GM19452 (cell line): Measurements from ENCODE around the gene AHRR.

ENCODE experiments used
- ATAC-seq: cut with Tn5 transposase; IDR thresholded peaks from one replicate; pipeline ENCODE4 v1.9.1; 2021; ENCODE audit not compliant: unreplicated experiment

Gene AHRR

DNA sequence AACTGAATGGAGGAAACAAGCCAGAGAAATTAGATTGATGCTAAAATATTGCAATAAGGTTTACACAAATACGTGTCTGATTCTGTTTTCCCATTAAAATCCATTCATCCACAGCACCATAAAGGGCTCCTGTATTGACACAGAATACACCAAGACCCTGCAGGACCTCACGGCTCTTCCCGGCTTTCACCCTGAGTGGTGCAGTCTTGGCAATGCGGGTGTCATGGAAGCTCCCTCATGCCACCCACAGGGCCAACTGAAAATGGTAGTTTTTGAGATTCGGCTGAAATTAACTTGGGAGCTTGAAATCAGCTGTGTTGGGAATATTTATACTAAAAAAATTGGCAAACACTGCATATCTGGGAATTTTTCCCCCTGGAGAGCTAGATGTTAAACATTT, 104.2 kb downstream of the AHRR start:
- ATAC-seq: no peak

DNA sequence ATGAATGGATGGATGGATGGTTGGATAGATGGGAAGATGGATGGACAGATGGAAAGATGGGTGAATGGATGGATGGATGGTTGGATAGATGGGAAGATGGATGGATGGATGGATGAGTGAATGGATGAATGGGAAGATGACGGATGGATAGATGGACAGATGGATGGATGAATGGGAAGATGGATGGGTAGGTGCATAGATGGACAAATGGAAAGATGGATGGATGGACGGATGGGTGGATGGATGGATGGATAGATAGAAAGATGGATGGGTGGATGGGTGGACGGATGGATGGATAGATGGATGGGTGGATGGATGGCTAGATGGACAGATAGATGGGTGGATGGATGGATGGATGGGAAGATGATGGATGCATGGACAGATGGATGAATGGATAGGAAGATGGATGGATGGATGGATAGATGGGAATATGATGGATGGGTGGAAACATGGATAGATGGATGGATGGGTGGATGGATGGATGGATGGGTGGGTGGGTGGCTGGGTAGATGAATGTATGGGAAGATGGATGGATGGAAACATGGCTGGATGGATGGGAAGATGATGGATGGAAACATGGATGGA, 105.0 kb downstream of the AHRR start:
- ATAC-seq: no peak

DNA sequence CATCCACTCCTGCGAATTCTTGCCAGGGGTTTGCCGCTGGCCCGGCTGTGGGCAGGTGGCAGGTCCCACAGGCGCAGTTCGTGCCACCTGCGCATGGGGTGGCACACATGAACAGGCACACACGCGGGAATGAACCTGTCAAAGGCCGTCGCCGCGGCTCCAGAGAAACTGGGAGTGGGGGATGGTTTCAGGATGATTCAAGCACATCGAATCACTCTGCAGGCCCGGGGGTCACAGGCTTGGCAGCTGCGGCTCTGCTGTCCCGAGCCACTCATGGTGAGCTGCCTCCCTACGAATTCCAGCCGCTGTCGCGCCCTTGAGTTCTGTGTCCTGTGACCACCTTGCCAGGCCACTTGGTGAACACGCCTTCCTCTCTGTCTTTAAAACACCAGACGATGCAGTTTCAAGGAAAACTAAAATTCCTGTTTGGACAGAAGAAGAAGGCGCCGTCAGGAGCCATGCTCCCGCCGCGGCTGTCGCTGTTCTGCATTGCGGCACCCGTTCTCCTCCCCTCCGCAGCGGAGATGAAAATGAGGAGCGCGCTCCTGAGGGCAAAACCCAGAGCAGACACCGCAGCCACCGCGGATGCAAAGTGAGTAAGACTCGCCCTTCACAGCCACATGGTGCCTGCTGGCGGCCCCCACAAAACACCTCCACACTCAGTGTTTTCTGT, 106.0 kb downstream of the AHRR start:
- no peak for ATAC-seq

DNA sequence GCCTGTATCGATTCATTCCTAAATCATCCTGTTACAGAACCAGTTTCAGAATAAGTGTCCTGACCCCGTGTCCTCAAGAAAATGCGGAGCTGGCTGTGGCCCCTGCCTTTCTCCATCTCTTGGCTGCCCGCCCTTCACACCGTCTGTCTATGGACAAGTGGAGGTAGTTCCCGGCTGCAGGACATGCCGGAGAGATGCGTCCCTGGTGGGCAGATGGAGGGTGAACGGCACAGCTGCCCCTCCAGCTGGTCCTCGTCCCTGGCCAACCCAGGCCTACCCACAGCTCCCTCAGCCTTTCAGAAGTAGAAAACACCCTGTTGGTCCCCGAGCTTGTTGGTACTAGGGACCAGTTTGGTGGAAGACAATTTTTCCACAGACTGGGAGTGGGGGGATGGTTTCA, 106.7 kb downstream of the AHRR start:
- no peak for ATAC-seq

DNA sequence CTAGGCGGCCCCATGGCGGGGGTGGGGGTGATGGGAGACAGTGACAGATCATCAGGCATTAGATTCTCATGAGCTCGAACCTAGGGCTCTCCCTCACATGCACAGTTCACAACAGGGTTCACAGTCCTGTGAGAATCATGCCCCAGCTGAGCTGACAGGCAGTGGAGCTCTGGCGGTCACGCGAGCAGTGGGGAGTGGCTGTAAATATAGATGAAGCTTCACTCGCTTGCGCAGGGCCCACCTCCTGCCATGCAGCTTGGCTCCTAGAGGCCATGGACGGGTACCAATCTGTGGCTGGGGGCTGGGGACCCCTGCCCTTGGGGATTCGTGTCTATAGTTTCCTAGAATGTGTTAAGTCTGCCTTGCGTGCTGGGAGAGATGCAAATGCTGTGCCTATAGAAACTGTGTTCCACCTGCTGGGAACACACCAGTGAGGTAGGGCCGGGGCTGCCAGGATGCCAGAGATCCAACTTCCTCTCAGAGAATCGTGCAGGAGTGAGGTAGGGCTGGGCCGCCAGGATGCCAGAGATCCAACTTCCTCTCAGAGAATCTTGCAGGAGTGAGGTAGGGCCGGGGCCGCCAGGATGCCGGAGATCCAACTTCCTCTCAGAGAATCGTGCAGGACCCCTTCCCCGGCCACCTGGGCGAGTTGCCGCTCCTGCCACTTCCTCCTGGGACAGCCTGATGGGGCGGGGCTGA, 107.4 kb downstream of the AHRR start:
- ATAC-seq: no peak

DNA sequence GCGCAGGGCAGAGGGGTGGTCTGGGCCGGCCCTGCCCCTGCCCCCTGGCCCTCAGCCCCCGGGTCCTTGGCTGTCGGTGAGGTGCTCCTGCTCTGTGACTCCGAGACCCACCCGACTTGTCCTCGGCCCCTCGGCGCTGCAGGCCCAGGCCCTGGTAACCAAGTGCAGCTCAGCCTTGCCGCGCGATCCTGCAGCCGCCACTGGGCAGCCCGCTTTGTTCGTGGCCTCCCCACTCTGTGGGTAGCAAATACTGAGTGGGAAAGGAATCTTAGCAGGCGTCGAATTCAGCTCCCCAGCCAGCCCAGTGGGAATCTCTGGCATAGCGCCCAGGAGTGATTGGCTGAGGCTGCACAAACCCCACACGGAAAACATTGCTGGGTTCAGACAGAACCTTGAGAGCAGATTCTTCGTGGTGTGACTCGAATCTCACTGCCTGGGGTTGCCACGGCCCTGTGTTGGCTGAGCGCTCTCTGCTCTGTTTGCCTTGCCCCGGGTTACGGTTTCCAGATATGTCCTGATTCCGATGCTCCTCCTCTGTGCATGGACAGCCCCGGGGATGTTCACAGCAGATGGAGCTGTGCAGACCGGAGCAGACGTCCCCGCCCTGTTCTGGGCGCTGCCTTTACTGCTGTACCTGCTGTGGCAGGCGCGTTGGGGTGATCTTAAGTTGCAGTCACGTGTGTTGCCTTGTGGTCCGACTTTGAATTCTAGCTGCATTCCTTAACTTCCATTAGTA, 108.1 kb downstream of the AHRR start:
- ATAC-seq: no peak

DNA sequence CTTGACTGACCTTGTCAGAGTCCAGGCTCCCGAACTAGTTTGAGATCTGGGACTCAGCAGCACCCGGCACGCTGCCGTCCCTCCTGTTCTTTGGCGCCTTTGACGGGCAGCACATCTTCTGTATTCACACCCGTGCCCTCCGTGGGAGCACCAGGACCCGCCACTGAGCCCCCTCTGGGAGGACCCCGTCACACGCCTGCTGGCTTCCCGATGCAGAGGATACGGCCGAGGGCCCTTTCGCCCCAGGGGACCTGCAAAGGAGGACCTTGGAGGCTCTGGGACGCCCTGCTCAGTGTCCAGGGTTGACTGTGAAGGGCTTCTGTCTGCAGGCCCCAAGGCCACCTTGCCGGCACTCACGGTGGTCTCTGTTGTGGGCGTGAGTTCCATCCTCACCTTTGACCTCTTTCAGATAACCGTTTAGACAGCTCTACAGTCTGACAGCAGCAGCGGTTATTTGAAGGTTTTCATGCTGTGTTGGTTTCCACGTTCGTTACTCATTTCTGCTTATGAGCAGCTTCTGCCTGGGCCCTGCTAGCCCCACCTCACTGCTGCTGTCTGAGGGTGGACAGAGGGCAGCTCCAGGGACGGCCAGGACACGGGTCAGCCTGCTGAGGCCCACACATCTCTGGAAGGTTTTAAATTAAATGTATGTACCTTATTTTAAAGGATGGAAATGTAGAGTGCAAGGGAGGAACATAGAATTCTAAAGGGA, 108.9 kb downstream of the AHRR start:
- ATAC-seq: no peak

DNA sequence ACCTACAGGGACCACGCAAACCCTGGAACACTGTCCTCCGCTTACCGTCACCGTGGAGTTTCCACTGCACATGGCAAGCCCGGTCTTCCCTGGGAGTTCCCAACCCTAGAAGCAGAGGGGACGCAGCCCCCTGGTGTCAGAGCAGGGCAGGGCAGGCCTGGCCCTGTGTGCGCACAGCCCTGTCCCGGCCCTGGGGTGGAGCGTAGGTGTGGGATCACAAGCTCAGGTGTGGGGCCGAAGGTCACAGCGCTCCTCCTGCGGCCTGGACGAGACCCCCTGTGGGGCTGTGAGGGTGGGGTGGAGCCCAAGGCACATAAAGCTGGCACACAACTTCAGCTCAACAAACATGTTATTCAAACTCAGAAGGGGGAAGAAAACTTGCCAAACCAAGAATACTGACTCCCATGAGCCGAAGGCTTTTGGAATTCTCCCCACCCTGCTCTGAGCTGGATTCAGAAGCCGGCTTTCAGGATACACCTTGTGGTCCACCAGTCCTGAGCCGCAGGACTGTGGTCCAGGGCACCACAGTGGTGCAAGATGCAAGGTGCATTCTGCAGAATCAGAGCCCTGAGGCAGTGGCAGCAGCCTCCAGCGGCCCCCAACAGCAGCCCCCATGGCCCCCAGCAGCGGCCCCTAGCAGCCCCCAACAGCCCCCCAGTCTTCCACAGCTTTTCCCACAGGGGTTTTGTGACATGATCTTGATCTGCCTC, 109.6 kb downstream of the AHRR start:
- no peak for ATAC-seq

DNA sequence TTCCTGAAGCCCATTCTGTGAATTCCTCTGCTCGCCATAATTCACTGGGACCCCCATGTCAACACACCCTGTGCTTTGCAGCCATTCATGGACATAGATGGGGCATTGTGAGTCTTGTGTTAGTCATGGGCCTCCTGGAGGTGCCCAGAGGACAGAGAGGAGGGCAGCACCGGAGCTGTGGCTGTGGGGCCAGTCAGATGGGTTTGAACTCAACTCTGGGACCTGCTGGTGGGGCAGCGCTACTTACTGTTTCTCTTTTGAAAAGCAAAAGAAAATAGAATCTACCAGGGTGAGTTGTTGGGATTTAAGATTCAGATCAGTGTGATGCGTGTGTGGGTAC, 110.2 kb downstream of the AHRR start:
- ATAC-seq: no peak

DNA sequence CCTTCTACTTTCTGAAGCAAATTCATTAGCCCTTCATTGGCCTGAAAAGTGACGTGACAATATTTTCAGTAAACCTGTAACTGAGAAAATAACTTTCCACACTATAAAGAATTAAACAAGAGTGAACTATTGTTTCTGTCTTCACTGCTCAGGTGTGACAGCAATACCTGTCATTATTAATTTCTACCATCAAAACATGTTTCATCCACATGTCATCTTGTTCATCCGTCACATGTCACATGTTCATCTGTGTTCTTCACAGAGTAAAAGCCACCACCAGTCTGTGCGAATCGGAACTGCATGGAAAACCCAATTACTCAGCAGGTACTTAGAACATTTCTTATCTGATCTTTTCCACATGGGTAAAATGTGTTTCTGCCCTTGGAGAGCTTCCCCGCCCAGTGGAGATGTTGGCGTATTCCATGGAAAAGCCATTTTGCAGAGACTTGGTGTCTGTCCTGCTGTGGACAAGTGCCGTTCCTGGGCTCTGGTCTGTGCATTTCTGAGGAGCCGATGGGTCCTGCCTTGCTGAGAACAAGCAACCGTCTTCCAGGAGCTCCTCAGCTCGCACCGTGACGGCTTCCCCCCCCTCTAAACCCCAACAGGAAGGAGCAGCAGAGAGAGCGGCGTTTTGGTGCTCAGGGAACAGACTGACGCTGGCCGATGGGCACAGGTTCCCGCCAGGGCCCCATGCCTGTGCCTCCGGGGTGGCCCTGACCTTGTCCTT, 110.8 kb downstream of the AHRR start:
- no peak for ATAC-seq

DNA sequence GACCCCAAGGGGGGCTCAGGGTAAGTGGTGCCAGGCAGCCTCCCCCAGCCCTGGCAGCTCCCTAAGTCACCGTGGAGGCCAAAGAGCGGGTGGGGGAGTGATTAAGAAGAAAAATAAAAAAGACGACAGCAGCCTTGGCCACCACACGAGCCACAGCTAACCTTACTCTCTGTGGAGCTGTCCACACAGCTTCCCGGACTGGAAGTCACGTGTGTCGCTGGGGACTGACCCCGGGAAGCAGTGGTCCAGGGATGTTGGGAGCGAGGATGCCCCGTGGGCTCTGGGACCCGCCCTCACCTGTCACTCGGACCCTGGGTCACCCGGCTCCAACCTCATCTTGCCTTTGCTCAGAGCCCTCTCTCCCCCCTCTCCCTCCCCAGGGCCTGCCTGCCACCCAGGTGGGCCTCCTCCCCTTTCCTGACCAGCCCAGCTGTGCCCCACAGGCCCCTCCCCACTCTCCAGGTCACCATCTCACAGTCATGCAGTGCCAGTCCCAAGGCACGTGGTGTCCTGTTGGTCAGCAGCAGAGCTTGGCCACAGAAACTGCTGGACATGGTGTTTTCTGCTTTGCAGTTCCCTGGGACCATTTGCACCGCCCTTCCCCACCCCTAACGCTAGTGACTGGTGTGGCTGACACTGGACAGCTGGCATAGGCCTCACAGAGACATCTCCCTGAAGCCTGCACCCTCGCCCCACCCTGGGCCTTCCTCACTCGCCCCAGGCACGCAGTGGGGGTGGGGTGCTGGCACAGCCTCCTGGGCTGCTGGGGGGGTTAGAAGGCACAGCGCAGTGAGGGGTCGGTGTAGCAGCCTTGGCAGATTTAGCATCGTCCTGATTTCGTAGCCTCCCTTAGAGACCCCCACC, 111.6 kb downstream of the AHRR start:
- no peak for ATAC-seq

DNA sequence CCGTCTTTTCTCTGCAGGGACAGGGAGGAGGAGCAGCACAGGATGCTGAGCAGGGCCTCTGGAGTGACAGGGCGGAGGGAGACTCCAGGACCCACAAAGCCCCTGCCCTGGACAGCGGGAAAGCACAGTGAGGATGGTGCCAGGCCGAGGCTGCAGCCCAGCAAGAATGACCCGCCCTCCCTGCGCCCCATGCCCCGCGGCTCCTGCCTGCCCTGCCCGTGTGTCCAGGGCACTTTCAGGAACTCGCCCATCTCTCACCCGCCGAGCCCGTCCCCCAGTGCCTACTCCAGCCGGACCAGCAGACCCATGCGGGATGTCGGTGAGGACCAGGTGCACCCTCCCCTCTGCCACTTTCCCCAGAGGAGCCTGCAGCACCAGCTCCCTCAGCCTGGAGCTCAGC, 112.3 kb downstream of the AHRR start:
- no peak for ATAC-seq

DNA sequence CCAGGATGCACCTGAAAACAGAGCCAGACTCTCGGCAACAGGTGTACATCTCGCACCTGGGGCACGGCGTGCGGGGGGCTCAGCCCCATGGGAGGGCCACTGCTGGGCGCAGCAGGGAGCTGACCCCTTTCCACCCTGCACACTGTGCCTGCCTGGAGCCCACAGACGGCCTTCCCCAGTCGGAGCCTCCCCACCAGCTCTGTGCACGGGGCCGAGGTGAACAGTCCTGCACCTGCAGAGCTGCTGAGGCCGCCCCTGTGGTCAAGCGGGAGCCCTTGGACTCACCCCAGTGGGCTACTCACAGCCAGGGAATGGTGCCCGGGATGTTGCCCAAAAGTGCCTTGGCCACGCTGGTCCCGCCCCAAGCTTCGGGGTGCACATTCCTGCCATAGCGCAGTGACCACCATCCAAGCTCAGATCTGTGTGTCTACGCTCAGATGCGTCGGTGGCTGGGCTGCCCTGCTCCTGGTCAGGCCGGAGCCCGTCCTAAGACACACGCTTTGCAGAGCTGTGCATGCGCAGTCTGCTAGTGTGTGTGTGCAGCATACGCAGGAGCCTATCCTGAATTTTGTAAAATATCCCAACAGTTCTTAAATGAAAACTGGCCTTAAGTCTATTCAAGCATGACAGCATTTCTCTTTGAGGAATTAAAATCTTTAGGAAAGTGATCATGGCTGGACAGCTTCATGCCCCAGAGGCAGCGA, 113.1 kb downstream of the AHRR start:
- ATAC-seq: no peak

DNA sequence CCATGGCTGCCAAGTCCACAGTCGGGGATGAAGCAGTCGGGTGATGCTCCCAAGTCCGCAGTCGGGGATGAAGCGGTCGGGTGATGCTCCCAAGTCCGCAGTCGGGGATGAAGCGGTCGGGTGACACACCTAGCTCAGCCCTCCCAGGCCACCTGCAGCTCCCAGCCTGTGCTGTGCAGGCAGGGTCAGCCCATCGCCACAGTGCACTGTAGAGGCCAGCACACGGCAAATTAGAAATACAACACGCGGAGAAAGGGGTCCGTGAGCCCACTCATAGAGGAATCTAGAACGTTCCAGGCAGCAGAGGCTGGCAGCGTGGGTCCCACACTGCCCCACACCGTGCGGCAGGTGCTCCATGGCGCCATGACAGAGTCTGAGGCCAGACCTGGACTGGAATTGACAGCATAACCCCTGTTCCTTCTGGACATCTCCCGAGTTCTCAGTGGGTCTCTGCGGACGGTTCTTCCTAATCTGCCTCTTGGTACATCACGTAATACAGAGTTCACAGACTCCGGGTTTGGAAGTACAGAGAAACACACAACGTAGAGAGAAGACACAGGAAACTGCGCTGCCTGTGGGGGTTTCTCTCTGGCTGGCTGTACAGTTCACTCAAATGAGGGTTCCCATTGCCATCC, 113.8 kb downstream of the AHRR start:
- ATAC-seq: no peak

DNA sequence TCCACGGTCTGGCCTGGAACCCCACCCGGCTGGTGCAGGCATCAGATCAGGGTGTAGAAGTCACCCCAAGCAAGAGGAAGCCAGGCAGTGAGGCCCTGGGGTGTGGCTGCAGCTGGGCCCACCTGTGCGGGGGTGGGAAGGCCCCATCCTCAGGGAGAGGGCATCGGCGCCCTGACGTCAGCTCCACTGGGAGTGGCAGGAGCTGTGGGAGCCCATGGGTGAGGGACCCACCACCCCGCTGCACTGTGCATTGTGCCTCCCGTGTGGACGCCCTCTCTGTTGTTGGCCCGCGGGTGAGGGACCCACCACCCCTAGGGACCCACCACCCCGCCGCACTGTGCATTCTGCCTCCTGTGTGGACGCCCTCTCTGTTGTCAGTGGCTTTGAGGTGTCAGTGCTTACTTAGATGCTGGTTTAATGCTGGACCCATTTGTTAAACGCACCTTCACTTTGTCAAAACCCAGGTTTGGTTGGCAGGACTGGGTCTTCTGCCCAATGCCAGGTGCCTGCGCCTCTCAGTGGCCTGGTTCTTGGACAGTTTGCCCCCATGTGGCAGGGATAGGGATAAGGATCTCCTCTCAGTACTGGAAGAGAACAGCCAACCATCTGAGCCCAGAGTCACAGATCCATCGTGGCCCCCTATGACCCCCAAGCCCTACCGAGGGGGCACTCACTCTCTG, 114.6 kb downstream of the AHRR start:
- ATAC-seq: no peak

DNA sequence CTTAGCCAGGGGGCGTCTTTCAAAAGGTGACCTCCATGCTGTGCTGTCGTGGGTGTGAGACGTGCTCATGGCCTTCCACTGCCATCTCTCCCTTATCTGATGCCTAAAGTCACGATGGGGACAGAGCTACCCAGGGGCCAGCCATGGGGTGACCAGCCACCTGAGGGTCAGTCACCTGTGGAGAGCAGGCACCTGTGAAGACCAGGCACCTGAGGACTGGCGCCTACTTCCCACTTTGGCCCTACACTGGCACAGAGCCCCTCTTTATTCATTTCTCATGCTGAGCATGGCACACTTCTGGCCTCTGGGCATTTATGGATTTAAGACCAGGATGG, 115.1 kb downstream of the AHRR start:
- ATAC-seq: no peak

DNA sequence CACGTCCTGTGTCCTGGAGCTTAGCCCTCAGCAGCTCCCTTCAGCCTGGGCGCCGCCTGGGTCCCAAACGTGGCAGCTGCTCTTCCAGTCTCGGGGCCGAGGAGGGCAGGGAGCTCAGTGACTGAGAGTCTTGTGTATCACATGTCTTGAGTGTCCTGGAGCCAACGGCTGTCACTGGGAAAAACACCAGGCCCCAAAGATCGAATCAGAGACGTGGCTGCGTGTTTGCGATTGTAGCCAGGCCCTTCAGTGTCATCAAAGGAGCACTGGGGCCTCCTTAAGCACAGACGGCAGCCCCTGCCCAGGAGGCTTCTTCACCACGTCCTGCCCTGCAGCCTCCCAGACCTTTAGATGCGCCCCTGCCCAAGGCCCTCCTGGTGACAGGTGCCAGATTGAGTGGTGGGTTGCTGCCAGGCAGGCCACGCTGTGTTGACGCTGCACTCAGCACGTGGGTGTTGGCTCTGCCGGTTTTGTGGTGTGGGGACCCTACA, 115.8 kb downstream of the AHRR start:
- ATAC-seq: no peak
